CD8-positive, alpha-beta memory T cell (primary cell): Measurements from ENCODE around the gene PTGR3. TPM values are rescaled to one million over a fixed set of nuclear protein-coding genes. Genes with fewer than 3 reads are reported as not detected.

Experiments
- CTCF ChIA-PET: fragments of 350-600 bp; sonication (Branson Sonifier 250); formaldehyde crosslinking; loops from one replicate; lab custom pipeline; 2021; ENCODE audit warnings: antibody characterized with exemption; lab: Charles Lee
- POLR2A ChIA-PET: fragments of 350-600 bp; sonication (Branson Sonifier 250); formaldehyde crosslinking; loops from one replicate; lab custom pipeline; 2021; ENCODE audit warnings: antibody characterized with exemption; lab: Charles Lee
- DNase-seq, 5 donors: peaks; one replicate each; pipeline versions ENCODE4 v3.0.0 to v3.0.0-alpha.2; 2020 to 2022; ENCODE audit warnings: mixed read lengths in 1 of 5
- H3K27ac ChIP-seq: one replicate; pipeline ENCODE4 v1.7.0; 2013; ENCODE audit warnings: low read depth, mild to moderate bottlenecking, low read length, moderate library complexity
- H3K27me3 ChIP-seq: 2 replicates; pipeline ENCODE4 v1.7.0; 2013; ENCODE audit warnings: low read length, mild to moderate bottlenecking; ENCODE audit not compliant: insufficient read depth, poor library complexity, severe bottlenecking
- H3K36me3 ChIP-seq: 2 replicates; pipeline ENCODE4 v1.7.0; 2013; ENCODE audit warnings: mild to moderate bottlenecking, low read length, moderate library complexity; ENCODE audit not compliant: insufficient read depth
- H3K4me1 ChIP-seq: 2 replicates; pipeline ENCODE4 v1.7.0; 2013; ENCODE audit warnings: mild to moderate bottlenecking, low read length, moderate library complexity; ENCODE audit not compliant: insufficient read depth
- H3K4me3 ChIP-seq: 2 replicates; pipeline ENCODE4 v1.7.0; 2013; ENCODE audit warnings: mild to moderate bottlenecking, low read length
- H3K9me3 ChIP-seq: 2 replicates; pipeline ENCODE4 v1.7.0; 2013; ENCODE audit warnings: mild to moderate bottlenecking, low read length
- H3K27ac Mint-ChIP-seq, 8 donors: one replicate each; pipeline ENCODE4 v1.8.0; 2020 to 2021; ENCODE audit warnings: mixed read lengths in 8 of 8, mild to moderate bottlenecking in 6 of 8, inconsistent platforms in 3 of 8, moderate library complexity in 3 of 8
- H3K27me3 Mint-ChIP-seq, 2 donors: one replicate each; pipeline ENCODE4 v1.8.0; 2020 to 2021; ENCODE audit warnings: mixed read lengths in 2 of 2, mild to moderate bottlenecking in 1 of 2, moderate library complexity in 1 of 2
- H3K36me3 Mint-ChIP-seq, 3 donors: one replicate each; pipeline ENCODE4 v1.8.0; 2020 to 2021; ENCODE audit warnings: mixed read lengths in 3 of 3, inconsistent platforms in 1 of 3, mild to moderate bottlenecking in 1 of 3
- H3K4me1 Mint-ChIP-seq, 3 donors: one replicate each; pipeline ENCODE4 v1.8.0; 2020 to 2021; ENCODE audit warnings: mixed read lengths in 3 of 3, inconsistent platforms in 1 of 3, mild to moderate bottlenecking in 1 of 3
- H3K4me3 Mint-ChIP-seq, 7 donors: one replicate each; pipeline ENCODE4 v1.8.0; 2020 to 2021; ENCODE audit warnings: mixed read lengths in 7 of 7, mild to moderate bottlenecking in 6 of 7, moderate library complexity in 4 of 7, inconsistent platforms in 2 of 7
- H3K9me3 Mint-ChIP-seq, 5 donors: one replicate each; pipeline ENCODE4 v1.8.0; 2020 to 2022; ENCODE audit warnings: mixed read lengths in 5 of 5, mild to moderate bottlenecking in 3 of 5, moderate library complexity in 2 of 5, inconsistent platforms in 1 of 5
- polyA plus RNA-seq: library from polyadenylated mRNA; unstranded; fragments of 300-500 nt; fragmentation: Illumina TruSeq; gene quantifications from one replicate; pipeline ENCODE4 v1.2.3, GENCODE V29; 2021
- total RNA-seq, 2 experiments: library from RNA; stranded (reverse); gene quantifications; one replicate each; pipeline ENCODE4 v1.2.3, GENCODE V29; 2021

The PTGR3 gene
- total and polyA plus RNA-seq, 3 experiments from 2014 or later, result 20.3 to 26.3 (median 25.8) TPM

GRCh38 chr18:75213611-75214331 is 4.8 kb upstream of the PTGR3 start:
- Mint-ChIP-seq H3K27ac (peak overlapping the region in 5 of 8 donors; percentile 45 to 88 (median 68)), H3K9me3 (peaks cover 0 to 1% (median 0%) of the 10 kb centered on the region in 5 donors), H3K27me3 (peaks cover 0 to 4% of the 10 kb centered on the region in 2 donors), H3K4me3 (peak overlapping the region; percentile 5 to 97 (median 92)), H3K36me3 (peaks cover 0 to 28% (median 3%) of the 10 kb centered on the region in 3 donors), H3K4me1 (peaks cover 65 to 80% (median 78%) of the 10 kb centered on the region in 3 donors)
- Histone ChIP-seq H3K4me1 (peaks cover 61% of the 10 kb centered on the region), H3K27ac (no peak overlapping the region), H3K27me3 (no peaks in the 10 kb centered on the region), H3K36me3 (no peaks in the 10 kb centered on the region), H3K9me3 (no peaks in the 10 kb centered on the region), H3K4me3 (no peak overlapping the region)
- ChIA-PET CTCF (no interaction called here), POLR2A (no interaction called here)
- no peak for DNase-seq

GRCh38 chr18:75212751-75213090 is 3.8 kb upstream of the PTGR3 start:
- no peaks in the 10 kb centered on the region for H3K27me3 ChIP-seq
- peaks cover 0 to 34% (median 3%) of the 10 kb centered on the region in 3 donors for H3K36me3 Mint-ChIP-seq
- H3K4me1 Mint-ChIP-seq, result peaks cover 62 to 74% (median 72%) of the 10 kb centered on the region in 3 donors
- H3K9me3 Mint-ChIP-seq, result peaks cover 0 to 1% (median 0%) of the 10 kb centered on the region in 5 donors
- H3K4me3 Mint-ChIP-seq, result peak overlapping the region; percentile 81 to 97 (median 92)
- DNase-seq, result no peak
- peak overlapping the region; percentile 68 to 93 (median 80) for H3K27ac Mint-ChIP-seq
- ChIA-PET CTCF (interaction anchor here (1.0 to 1.1 kb wide), 2 partner anchors 16 to 34 kb away, joined by 3 read pairs; no protein-coding TSS in a partner anchor), POLR2A (interaction anchor here (0.6 to 0.7 kb wide), 2 partner anchors 35 to 76 kb away, joined by 3 to 10 read pairs; no protein-coding TSS in a partner anchor)
- no peak overlapping the region for H3K27ac ChIP-seq
- peaks cover 0 to 5% of the 10 kb centered on the region in 2 donors for H3K27me3 Mint-ChIP-seq
- H3K4me3 ChIP-seq, result peak overlapping the region; percentile 54
- peaks cover 57% of the 10 kb centered on the region for H3K4me1 ChIP-seq
- no peaks in the 10 kb centered on the region for H3K9me3 ChIP-seq
- no peaks in the 10 kb centered on the region for H3K36me3 ChIP-seq

GRCh38 chr18:75211953-75212750 is 3.2 kb upstream of the PTGR3 start:
- H3K4me3 ChIP-seq, result peak overlapping the region; percentile 54
- H3K27me3 Mint-ChIP-seq, result peaks cover 0 to 5% of the 10 kb centered on the region in 2 donors
- CTCF ChIA-PET, result interaction anchor here (1.0 to 1.1 kb wide), 2 partner anchors 17 to 34 kb away, joined by 3 read pairs; no protein-coding TSS in a partner anchor

GRCh38 chr18:75211626-75211952 is 2.6 kb upstream of the PTGR3 start:
- no peak overlapping the region for H3K4me3 ChIP-seq
- ChIA-PET POLR2A (no interaction called here), CTCF (no interaction called here)
- no peaks in the 10 kb centered on the region for H3K36me3 ChIP-seq
- DNase-seq, result peak in 2 of 5 donors; percentile 15 to 37
- Mint-ChIP-seq H3K4me3 (peak overlapping the region in 2 of 7 donors; percentile 81 to 88), H3K27me3 (peaks cover 0 to 5% of the 10 kb centered on the region in 2 donors), H3K4me1 (peaks cover 61 to 73% (median 72%) of the 10 kb centered on the region in 3 donors), H3K9me3 (peaks cover 0 to 1% (median 0%) of the 10 kb centered on the region in 5 donors), H3K36me3 (peaks cover 0 to 34% (median 3%) of the 10 kb centered on the region in 3 donors), H3K27ac (no peak overlapping the region)
- no peaks in the 10 kb centered on the region for H3K9me3 ChIP-seq
- H3K27me3 ChIP-seq, result no peaks in the 10 kb centered on the region
- H3K4me1 ChIP-seq, result peaks cover 57% of the 10 kb centered on the region
- no peak overlapping the region for H3K27ac ChIP-seq

More at GRCh38 chr18:75211953-75212750, 3.2 kb upstream of the PTGR3 start:
- Mint-ChIP-seq H3K9me3 (peaks cover 0 to 1% (median 0%) of the 10 kb centered on the region in 5 donors), H3K36me3 (peaks cover 0 to 34% (median 3%) of the 10 kb centered on the region in 3 donors), H3K4me1 (peaks cover 62 to 74% (median 72%) of the 10 kb centered on the region in 3 donors), H3K27ac (peak overlapping the region; percentile 68 to 93 (median 80)), H3K4me3 (peak overlapping the region; percentile 81 to 97 (median 92))
- Histone ChIP-seq H3K36me3 (no peaks in the 10 kb centered on the region), H3K27me3 (no peaks in the 10 kb centered on the region), H3K4me1 (peaks cover 57% of the 10 kb centered on the region), H3K27ac (peak overlapping the region; percentile 7), H3K9me3 (no peaks in the 10 kb centered on the region)
- POLR2A ChIA-PET, result interaction anchor here (0.6 to 0.7 kb wide), 2 partner anchors 36 to 77 kb away, joined by 3 to 10 read pairs; no protein-coding TSS in a partner anchor
- peak in 4 of 5 donors; percentile 21 to 54 (median 30) for DNase-seq

- Mint-ChIP-seq H3K36me3 (peaks cover 0 to 34% (median 3%) of the 10 kb centered on the region in 3 donors), H3K4me3 (peak overlapping the region; percentile 96 to 100 (median 98)), H3K27ac (peak overlapping the region; percentile 89 to 99 (median 98)), H3K4me1 (peaks cover 60 to 73% (median 72%) of the 10 kb centered on the region in 3 donors), H3K9me3 (peaks cover 0 to 1% (median 0%) of the 10 kb centered on the region in 5 donors), H3K27me3 (peaks cover 0 to 5% of the 10 kb centered on the region in 2 donors)
- peaks cover 54% of the 10 kb centered on the region for H3K4me1 ChIP-seq
- peak in 3 of 5 donors; percentile 16 to 64 (median 43) for DNase-seq
- POLR2A ChIA-PET, result interaction anchor here (0.7 to 1.3 kb wide), 4 partner anchors 33 to 1892 kb away, joined by 5 to 7 read pairs (median 6); no protein-coding TSS in a partner anchor
- peak overlapping the region; percentile 75 for H3K27ac ChIP-seq
- no peaks in the 10 kb centered on the region for H3K9me3 ChIP-seq
- H3K36me3 ChIP-seq, result no peaks in the 10 kb centered on the region
- CTCF ChIA-PET, result interaction anchor here (1.1 to 1.4 kb wide), 3 partner anchors 31 to 34 kb away, joined by 3 to 5 read pairs (median 5); no protein-coding TSS in a partner anchor
- H3K4me3 ChIP-seq, result peak overlapping the region; percentile 77
- H3K27me3 ChIP-seq, result no peaks in the 10 kb centered on the region
These were observed 2.2 kb upstream of the PTGR3 start for GRCh38 chr18:75211002-75211621.

GRCh38 chr18:75210274-75211001 is 1.5 kb upstream of the PTGR3 start, which contains the start of gene TSHZ1:
TSHZ1 (plus strand) TSS chr18:75210797; CDS start chr18:75211877, 1,080 bp downstream.
- POLR2A ChIA-PET, result interaction anchor here (0.7 to 1.3 kb wide), 9 partner anchors 11 to 1892 kb away, joined by 3 to 7 read pairs (median 6); no protein-coding TSS in a partner anchor
- Histone ChIP-seq H3K4me1 (peaks cover 53% of the 10 kb centered on the region), H3K9me3 (no peaks in the 10 kb centered on the region), H3K36me3 (no peaks in the 10 kb centered on the region), H3K4me3 (peak within 1 kb of the TSS; percentile 77), H3K27me3 (no peaks in the 10 kb centered on the region), H3K27ac (peak within 1 kb of the TSS; percentile 75)
- DNase-seq, result peak; percentile 32 to 81 (median 77)
- H3K9me3 Mint-ChIP-seq, result peaks cover 0 to 1% (median 0%) of the 10 kb centered on the region in 5 donors
- H3K27ac Mint-ChIP-seq, result peak within 1 kb of the TSS; percentile 89 to 99 (median 98)
- H3K27me3 Mint-ChIP-seq, result peaks cover 0 to 5% of the 10 kb centered on the region in 2 donors
- H3K4me1 Mint-ChIP-seq, result peaks cover 62 to 73% (median 72%) of the 10 kb centered on the region in 3 donors
- CTCF ChIA-PET, result interaction anchor here (0.6 to 1.4 kb wide), 4 partner anchors 32 to 499 kb away, joined by 3 to 5 read pairs (median 4); no protein-coding TSS in a partner anchor
- peak within 1 kb of the TSS; percentile 96 to 100 (median 98) for H3K4me3 Mint-ChIP-seq
- H3K36me3 Mint-ChIP-seq, result peaks cover 0 to 34% (median 3%) of the 10 kb centered on the region in 3 donors
